DND-41 (cell line): ENCODE measurements around the gene HTR1B.

Source experiments
- ATAC-seq: fragments of 200-7000 bp; cut with Tn5 transposase; 3 replicates; pipeline ENCODE4 v1.9.1; 2021; ENCODE audit warnings: low read depth; ENCODE audit not compliant: insufficient read depth
- DNase-seq: peaks from one replicate; pipeline ENCODE4 v3.0.0-alpha.2; 2020
- H2AFZ ChIP-seq: 2 replicates; pipeline ENCODE4 v1.6.0; 2012; ENCODE audit warnings: low read depth, low read length
- H3K27ac ChIP-seq: 2 replicates; pipeline ENCODE4 v1.5.1; 2012; ENCODE audit warnings: low read length, inconsistent platforms
- H3K27me3 ChIP-seq: fragments of 200-600 bp; sonication (generic); 2 replicates; pipeline ENCODE4 v1.6.0; 2012; ENCODE audit warnings: low read length, mild to moderate bottlenecking, inconsistent platforms; ENCODE audit not compliant: insufficient read depth, poor library complexity
- H3K36me3 ChIP-seq: 2 replicates; pipeline ENCODE4 v1.5.1; 2012; ENCODE audit warnings: low read length, inconsistent platforms; ENCODE audit not compliant: insufficient read depth
- H3K4me1 ChIP-seq: 2 replicates; pipeline ENCODE4 v1.5.1; 2012; ENCODE audit warnings: mild to moderate bottlenecking, low read length; ENCODE audit not compliant: insufficient read depth
- H3K4me2 ChIP-seq: 2 replicates; pipeline ENCODE4 v1.6.0; 2012; ENCODE audit warnings: mild to moderate bottlenecking, moderate library complexity, low read length, inconsistent platforms; ENCODE audit not compliant: insufficient read depth
- H3K4me3 ChIP-seq, 2 experiments: fragments of 200-600 bp in 1 of 2; shearing (Covaris generic) in 1 of 2; 2 replicates each; pipeline ENCODE4 v1.5.1; 2012 to 2016; ENCODE audit warnings: inconsistent platforms in 2 of 2, low read length in 2 of 2, mild to moderate bottlenecking in 2 of 2, low read depth in 1 of 2, moderate library complexity in 1 of 2
- H3K79me2 ChIP-seq: 2 replicates; pipeline ENCODE4 v1.6.0; 2012; ENCODE audit warnings: low read length, inconsistent platforms; ENCODE audit not compliant: insufficient read depth
- H3K9ac ChIP-seq: 2 replicates; pipeline ENCODE4 v1.6.0; 2012; ENCODE audit warnings: low read depth, mild to moderate bottlenecking, inconsistent platforms, low read length, moderate library complexity
- H3K9me3 ChIP-seq: 2 replicates; pipeline ENCODE4 v1.5.1; 2012; ENCODE audit warnings: low read length, moderate library complexity, mild to moderate bottlenecking, inconsistent platforms; ENCODE audit not compliant: insufficient read depth, severe bottlenecking
- H4K20me1 ChIP-seq: 2 replicates; pipeline ENCODE4 v1.6.0; 2012; ENCODE audit warnings: low read length; ENCODE audit not compliant: insufficient read depth
- EZH2 ChIP-seq: IDR thresholded peaks from 3 replicates; pipeline ENCODE4 v1.6.1; 2012; ENCODE audit warnings: borderline replicate concordance, low read depth, mild to moderate bottlenecking, moderate library complexity, low read length, inconsistent platforms; ENCODE audit not compliant: severe bottlenecking
- TF ChIP-seq, protein P1 (sequence below): IDR thresholded peaks from 2 replicates; pipeline ENCODE4 v1.5.1; 2012; ENCODE audit warnings: borderline replicate concordance, low read length, moderate library complexity, mild to moderate bottlenecking; ENCODE audit not compliant: poor library complexity, severe bottlenecking; ENCODE audit errors: extremely low read depth

Gene HTR1B

DNA sequence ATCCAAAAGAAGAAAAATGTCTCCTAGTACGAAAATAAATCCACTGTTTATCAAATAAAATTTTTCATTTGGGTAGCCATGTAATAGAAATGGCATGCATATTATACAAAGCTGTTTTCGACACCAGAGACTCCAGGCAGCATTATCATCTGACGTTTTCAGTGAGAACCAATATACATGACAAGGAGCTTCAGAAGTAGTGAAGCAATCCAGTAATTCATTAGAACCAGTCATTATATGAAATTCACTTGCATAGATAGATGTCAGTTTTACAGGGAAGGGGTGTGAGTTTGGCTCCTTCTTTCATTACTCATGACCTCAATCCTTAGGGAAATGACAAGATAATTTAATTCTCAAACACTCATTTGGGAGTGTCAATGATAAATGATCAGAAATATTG is 14.7 kb downstream of the HTR1B start:
- H3K4me3 ChIP-seq: no peak overlapping the region
- H3K4me2 ChIP-seq: no peak overlapping the region
- TF ChIP-seq EZH2: no peak
- H3K4me1 ChIP-seq: no peaks in the 10 kb centered on the region
- no peaks in the 10 kb centered on the region for H3K9me3 ChIP-seq
- ATAC-seq (no peak), DNase-seq (no peak)
- H3K79me2 ChIP-seq: no peaks in the 10 kb centered on the region
- no peaks in the 10 kb centered on the region for H4K20me1 ChIP-seq
- H3K9ac ChIP-seq: no peak overlapping the region
- no peak overlapping the region for H2AFZ ChIP-seq
- no peaks in the 10 kb centered on the region for H3K36me3 ChIP-seq
- H3K27ac ChIP-seq: no peak overlapping the region
- no peaks in the 10 kb centered on the region for H3K27me3 ChIP-seq

DNA sequence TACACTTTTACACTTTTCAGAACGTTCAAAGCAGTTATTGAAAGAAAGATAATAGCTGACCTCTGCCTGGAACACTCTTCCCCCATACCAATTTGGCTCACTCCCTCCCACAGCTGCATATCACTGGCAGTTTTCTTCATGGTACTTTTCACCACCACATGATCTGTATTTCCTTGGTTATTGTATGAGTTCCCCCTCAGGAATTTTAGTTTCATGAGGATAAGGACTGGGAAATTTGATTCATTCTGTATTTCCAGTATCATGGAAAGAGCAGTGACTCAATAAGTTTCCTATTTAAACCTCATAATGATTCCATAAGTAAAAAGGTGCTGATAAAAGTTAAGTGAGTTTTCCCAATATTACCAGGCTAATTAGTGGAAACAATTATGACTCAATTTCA is 16.0 kb downstream of the HTR1B start:
- Histone ChIP-seq H2AFZ (no peak overlapping the region), H4K20me1 (no peaks in the 10 kb centered on the region), H3K36me3 (no peaks in the 10 kb centered on the region), H3K27me3 (no peaks in the 10 kb centered on the region), H3K4me2 (no peak overlapping the region), H3K9ac (no peak overlapping the region), H3K4me1 (no peaks in the 10 kb centered on the region), H3K27ac (no peak overlapping the region), H3K79me2 (no peaks in the 10 kb centered on the region), H3K4me3 (no peak overlapping the region), H3K9me3 (no peaks in the 10 kb centered on the region)
- DNase-seq: no peak
- ATAC-seq: no peak
- TF ChIP-seq, protein P1, sequence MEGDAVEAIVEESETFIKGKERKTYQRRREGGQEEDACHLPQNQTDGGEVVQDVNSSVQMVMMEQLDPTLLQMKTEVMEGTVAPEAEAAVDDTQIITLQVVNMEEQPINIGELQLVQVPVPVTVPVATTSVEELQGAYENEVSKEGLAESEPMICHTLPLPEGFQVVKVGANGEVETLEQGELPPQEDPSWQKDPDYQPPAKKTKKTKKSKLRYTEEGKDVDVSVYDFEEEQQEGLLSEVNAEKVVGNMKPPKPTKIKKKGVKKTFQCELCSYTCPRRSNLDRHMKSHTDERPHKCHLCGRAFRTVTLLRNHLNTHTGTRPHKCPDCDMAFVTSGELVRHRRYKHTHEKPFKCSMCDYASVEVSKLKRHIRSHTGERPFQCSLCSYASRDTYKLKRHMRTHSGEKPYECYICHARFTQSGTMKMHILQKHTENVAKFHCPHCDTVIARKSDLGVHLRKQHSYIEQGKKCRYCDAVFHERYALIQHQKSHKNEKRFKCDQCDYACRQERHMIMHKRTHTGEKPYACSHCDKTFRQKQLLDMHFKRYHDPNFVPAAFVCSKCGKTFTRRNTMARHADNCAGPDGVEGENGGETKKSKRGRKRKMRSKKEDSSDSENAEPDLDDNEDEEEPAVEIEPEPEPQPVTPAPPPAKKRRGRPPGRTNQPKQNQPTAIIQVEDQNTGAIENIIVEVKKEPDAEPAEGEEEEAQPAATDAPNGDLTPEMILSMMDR: no peak
- TF ChIP-seq EZH2: no peak

DNA sequence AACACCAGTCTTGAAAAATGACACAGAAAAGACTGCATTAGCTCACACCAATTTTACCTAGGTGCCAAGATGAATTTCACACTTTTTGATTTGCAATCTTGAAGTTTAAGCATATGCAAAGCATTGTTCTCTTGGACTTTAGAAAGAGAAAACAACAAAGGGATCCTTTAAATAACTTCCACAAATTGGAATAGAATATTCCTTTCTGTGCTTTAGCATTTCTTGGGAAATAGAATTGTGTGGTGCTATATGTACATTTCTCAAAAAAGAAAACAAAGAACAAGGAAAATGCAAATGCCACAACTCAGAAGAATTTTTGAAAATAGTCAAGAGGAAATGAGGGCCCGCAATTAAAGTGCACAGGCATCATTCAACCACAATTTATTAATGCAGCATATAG is 17.0 kb downstream of the HTR1B start:
- ATAC-seq: no peak

DNA sequence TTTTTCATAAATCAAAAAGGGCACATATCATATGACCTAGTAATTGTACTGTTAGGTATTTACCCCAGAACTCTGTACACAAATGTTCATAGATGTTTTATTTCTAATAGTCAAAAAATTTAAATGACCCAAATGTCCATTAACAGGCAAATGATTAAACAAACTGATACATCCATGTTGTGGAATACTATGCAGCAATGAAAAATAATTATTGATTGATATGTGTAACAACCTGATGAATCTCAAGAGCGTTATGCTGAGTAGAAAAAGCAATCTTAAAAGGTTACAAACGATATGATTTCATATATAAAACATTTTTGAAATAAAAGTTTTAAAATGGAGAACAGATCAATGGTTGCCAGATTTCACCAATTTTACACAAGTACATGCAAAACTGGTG is 18.1 kb downstream of the HTR1B start:
- TF ChIP-seq EZH2: no peak
- TF ChIP-seq, protein P1: no peak
- Histone ChIP-seq H3K9me3 (no peaks in the 10 kb centered on the region), H3K27me3 (no peaks in the 10 kb centered on the region), H3K27ac (no peak overlapping the region), H3K79me2 (no peaks in the 10 kb centered on the region), H3K4me3 (no peak overlapping the region), H4K20me1 (no peaks in the 10 kb centered on the region), H3K4me1 (no peaks in the 10 kb centered on the region), H2AFZ (no peak overlapping the region), H3K9ac (no peak overlapping the region), H3K4me2 (no peak overlapping the region), H3K36me3 (no peaks in the 10 kb centered on the region)
- DNase-seq (no peak), ATAC-seq (no peak)

More for the DNA sequence above, 17.0 kb downstream of the HTR1B start:
- Histone ChIP-seq H2AFZ (no peak overlapping the region), H3K79me2 (no peaks in the 10 kb centered on the region), H3K4me3 (no peak overlapping the region), H3K9me3 (no peaks in the 10 kb centered on the region), H3K27me3 (no peaks in the 10 kb centered on the region), H3K27ac (no peak overlapping the region), H3K4me1 (no peaks in the 10 kb centered on the region), H3K4me2 (no peak overlapping the region), H4K20me1 (no peaks in the 10 kb centered on the region), H3K36me3 (no peaks in the 10 kb centered on the region), H3K9ac (no peak overlapping the region)
- TF ChIP-seq, protein P1: no peak
- TF ChIP-seq EZH2: no peak
- DNase-seq: no peak
